Cardiac muscle cell (in vitro differentiated cells and primary cell): ENCODE results near the gene TMEM209. TPM values are rescaled to one million over a fixed set of nuclear protein-coding genes. Genes with fewer than 3 reads are reported as not detected.

ENCODE experiments used
- DNase-seq, 2 donors: peaks; one replicate each; pipeline versions ENCODE4 v3.0.0 to v3.0.0-alpha.2; 2010 to 2017; ENCODE audit warnings: low read depth in 1 of 2, low spot score in 1 of 2
- H3K27ac ChIP-seq: fragments of 200-600 bp; sonication (generic); 2 replicates; pipeline ENCODE4 v1.5.1; 2016
- H3K27me3 ChIP-seq: fragments of 200-600 bp; sonication (generic); 2 replicates; pipeline ENCODE4 v1.6.0; 2016; ENCODE audit warnings: control low read depth
- H3K36me3 ChIP-seq: fragments of 200-600 bp; sonication (generic); 2 replicates; pipeline ENCODE4 v1.5.1; 2016; ENCODE audit warnings: control low read depth
- H3K4me1 ChIP-seq: fragments of 200-600 bp; sonication (generic); 2 replicates; pipeline ENCODE4 v1.8.1; 2017; ENCODE audit warnings: low read depth, mild to moderate bottlenecking, mixed run types
- H3K4me3 ChIP-seq: fragments of 200-600 bp; sonication (generic); 2 replicates; pipeline ENCODE4 v1.5.1; 2016; ENCODE audit warnings: mild to moderate bottlenecking
- H3K9me3 ChIP-seq: fragments of 200-600 bp; sonication (generic); 2 replicates; pipeline ENCODE4 v1.5.1; 2017; ENCODE audit warnings: low read depth, mild to moderate bottlenecking, control low read depth
- CTCF ChIP-seq: IDR thresholded peaks from 2 replicates; pipeline ENCODE4 v1.5.1; 2012; ENCODE audit warnings: low read depth, mild to moderate bottlenecking, low read length
- polyA plus RNA-seq: library from polyadenylated mRNA; unstranded; fragments of >200 nt; fragmentation: Nextera tagmentation; extraction: Ambion mirVana; gene quantifications from 2 replicates; pipeline ENCODE4 v1.2.1, GENCODE V29; 2016
- total RNA-seq: library from RNA; depleted of rRNA; stranded (reverse); fragments of >200 nt; gene quantifications from 2 replicates; pipeline ENCODE4 v1.2.3, GENCODE V29; 2016

The TMEM209 gene
- total and polyA plus RNA-seq, 2 experiments from 2014 or later, result 14.0 to 14.2 TPM

DNA sequence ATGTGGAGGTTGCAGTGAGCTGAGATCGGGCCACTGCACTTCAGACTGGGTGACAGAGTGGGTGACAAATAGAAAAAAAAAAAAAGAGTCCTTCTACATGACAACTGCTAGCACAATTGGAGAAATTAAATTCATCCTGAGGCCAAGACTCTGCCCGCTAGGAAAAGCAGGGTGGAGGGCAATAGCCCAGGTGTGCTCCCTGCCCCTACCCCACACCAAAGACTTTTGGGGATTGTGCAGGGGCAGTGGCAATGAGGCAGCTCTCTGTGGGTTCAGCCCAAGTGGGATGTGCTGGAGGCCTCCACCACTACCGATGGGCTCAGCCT is 61.3 kb downstream of the TMEM209 start:
- no peak for DNase-seq
- no peaks in the 10 kb centered on the region for H3K27me3 ChIP-seq
- no peak overlapping the region for H3K27ac ChIP-seq
- no peaks in the 10 kb centered on the region for H3K9me3 ChIP-seq
- peaks cover 8% of the 10 kb centered on the region for H3K4me1 ChIP-seq
- H3K4me3 ChIP-seq, result no peak overlapping the region
- H3K36me3 ChIP-seq, result no peaks in the 10 kb centered on the region
- TF ChIP-seq CTCF, result no peak

GRCh38 chr7:130143334-130143732 is 61.9 kb downstream of the TMEM209 start:
- DNase-seq, result no peak
- no peak for TF ChIP-seq CTCF
- Histone ChIP-seq H3K27ac (no peak overlapping the region), H3K27me3 (no peaks in the 10 kb centered on the region), H3K4me1 (peaks cover 8% of the 10 kb centered on the region), H3K36me3 (no peaks in the 10 kb centered on the region), H3K9me3 (no peaks in the 10 kb centered on the region), H3K4me3 (no peak overlapping the region)

DNA sequence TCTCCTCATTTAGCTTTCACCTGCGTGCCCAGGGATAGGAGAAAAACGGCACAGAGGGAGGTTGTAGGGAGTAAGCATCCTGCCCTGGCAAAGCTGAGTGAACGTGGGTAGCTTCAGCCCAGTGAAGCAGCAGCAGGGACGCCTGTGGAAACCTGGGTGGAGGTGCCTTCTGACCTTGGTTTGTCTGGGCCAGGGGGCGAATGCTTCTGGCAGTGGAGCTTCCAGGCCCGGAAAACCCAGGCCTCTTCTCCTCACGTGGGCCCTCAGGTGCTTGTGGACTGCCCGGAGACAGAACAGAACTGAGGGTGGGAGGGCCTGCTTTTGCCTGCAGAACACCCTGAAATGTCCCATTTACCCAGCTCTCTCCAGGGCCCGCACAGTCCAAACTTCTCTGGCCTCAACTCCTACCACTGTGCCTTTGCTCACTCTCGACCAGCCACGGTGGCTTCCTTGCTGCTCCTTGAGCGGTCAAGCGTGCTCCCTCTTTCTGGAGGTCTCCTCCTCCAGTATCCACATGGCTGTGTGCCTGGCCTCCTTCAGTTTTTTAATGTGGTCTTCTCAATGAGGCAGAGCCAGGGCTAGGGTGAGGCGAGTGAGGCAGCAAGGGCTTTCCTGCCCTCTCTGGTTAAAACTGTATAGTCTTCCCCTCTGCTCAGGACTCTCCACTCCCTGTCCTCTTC is 62.4 kb downstream of the TMEM209 start:
- no peaks in the 10 kb centered on the region for H3K36me3 ChIP-seq
- no peak overlapping the region for H3K27ac ChIP-seq
- no peaks in the 10 kb centered on the region for H3K27me3 ChIP-seq
- no peak overlapping the region for H3K4me3 ChIP-seq
- H3K9me3 ChIP-seq, result no peaks in the 10 kb centered on the region
- TF ChIP-seq CTCF, result no peak
- no peak for DNase-seq
- peaks cover 8% of the 10 kb centered on the region for H3K4me1 ChIP-seq

- H3K27me3 ChIP-seq, result no peaks in the 10 kb centered on the region
- peaks cover 8% of the 10 kb centered on the region for H3K4me1 ChIP-seq
- peak overlapping the region; percentile 20 for H3K4me3 ChIP-seq
- no peak overlapping the region for H3K27ac ChIP-seq
- H3K9me3 ChIP-seq, result no peaks in the 10 kb centered on the region
- no peak for TF ChIP-seq CTCF
- peak in 1 of 2 donors; percentile 11 for DNase-seq
- no peaks in the 10 kb centered on the region for H3K36me3 ChIP-seq
Observed at GRCh38 chr7:130141884-130142653, 63.1 kb downstream of the TMEM209 start.

DNA sequence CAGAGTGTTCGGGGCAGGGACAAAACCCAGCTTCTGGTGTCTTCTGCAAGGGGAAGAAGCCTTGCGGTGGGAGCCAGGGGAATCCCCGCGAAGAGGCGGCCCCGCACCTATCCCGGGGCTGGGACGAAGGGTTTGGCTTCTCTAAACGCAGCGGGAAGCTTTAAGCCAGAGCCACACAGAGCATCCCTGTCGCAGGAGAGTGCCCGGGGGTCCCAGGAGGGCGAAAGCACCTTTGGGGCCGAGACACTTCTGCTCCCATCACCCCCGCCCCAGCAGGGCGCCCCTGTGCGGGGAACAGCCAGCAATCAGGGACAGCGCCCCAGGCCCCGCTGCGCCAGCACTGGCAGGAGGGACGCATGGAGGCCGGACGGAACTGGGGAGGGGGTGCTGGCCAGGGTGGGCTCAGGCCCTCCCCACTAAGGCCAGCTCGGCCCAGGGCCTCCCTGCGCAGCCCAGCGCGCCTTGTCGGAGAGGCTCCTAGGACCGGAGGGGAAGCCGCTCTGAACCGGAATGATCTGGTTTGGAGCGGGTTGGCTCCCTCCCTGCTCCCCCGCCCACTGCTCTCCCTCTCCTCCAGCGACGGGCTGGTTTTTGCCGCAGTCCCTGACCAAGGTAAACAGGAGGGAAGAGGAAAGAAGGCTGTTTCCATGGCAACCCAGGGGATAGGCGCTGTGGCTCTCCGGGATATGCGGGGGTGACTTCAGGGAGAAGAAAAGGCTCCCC is 63.9 kb downstream of the TMEM209 start:
- Histone ChIP-seq H3K27me3 (no peaks in the 10 kb centered on the region), H3K9me3 (no peaks in the 10 kb centered on the region), H3K36me3 (no peaks in the 10 kb centered on the region), H3K27ac (peak overlapping the region; percentile 34), H3K4me3 (peak overlapping the region; percentile 20), H3K4me1 (peaks cover 8% of the 10 kb centered on the region)
- DNase-seq, result peak; percentile 80 to 93
- peak; percentile 3 for TF ChIP-seq CTCF
